Measurements from ENCODE around the gene MAMDC4. TPM values are rescaled to one million over a fixed set of nuclear protein-coding genes. Genes with fewer than 3 reads are reported as not detected.

Gene MAMDC4
- total and polyA plus RNA-seq, 2 of the 13 experiments (the other 11 are each of a cell fraction or from before 2014, with no cell fraction given): 6.0 to 6.8 TPM

DNA sequence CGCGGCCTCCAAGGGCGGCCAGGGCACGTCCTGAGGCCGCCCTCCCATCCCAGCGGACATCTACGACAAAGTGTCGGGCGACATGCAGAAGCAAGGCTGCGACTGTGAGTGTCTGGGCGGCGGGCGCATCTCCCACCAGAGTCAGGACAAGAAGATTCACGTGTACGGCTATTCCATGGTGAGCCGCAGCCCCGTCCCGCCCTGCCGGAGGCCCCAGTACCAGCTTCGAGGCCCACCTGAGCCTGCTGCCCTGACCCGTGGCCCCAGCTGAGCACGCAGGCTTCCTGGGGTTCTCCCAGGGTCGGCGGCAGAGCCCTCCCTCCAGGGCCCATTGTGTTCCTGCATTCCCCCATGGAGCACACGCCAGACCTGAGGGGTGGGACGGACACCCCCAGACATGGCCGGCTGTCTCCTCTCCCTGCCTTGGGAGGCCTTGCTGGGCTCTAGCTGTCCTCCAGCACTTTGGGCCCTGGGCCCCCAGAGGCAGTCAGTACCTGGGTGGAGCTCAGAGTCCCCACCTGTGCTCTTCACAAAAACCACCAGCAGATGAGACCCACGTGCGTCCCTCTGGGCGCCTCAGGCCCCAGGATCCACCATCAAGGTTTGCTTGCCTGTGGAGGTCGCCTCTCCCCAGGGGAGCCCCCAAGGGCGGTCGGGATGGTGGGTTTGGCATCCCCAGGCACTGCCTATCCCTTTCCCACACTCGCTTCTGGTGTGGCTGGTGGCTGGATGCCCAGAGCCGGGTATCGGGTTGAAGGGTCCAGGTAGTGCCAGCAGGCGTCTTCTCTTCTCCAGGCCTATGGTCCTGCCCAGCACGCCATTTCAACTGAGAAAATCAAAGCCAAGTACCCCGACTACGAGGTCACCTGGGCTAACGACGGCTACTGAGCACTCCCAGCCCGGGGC, 1.9 kb upstream of the MAMDC4 start:
- H3K4me3 ChIP-seq (replicated peaks in 1 of 3; ENCODE audit: insufficient read depth in 1 of 3, low read depth in 2 of 3, low read length in 3 of 3): peak overlapping the region; percentile 67 to 98 (median 80)
- BruUV-seq (replicated peaks): TSS peak; percentile 80
- H3K27ac ChIP-seq (ENCODE audit: extremely low read length, insufficient read depth, low read length): peak overlapping the region; percentile 55
- ChIA-PET POLR2A (interaction anchor here (0.7 kb wide), 1 partner anchor 12 kb away, joined by 3 read pairs; no protein-coding TSS in a partner anchor), CTCF (ENCODE audit: low intra/inter-chr PET ratio, low total read pairs) (no interaction called here)
- DNase-seq (ENCODE audit: low spot score) (no peak), FAIRE-seq (no peak), ATAC-seq (no peak)
- H3K4me2 ChIP-seq (ENCODE audit: low read depth, low read length): peak overlapping the region; percentile 87
- in situ Hi-C loops (cut with HindIII; ENCODE audit: extremely low pct_ligation_motif_present, low pct_unique_long_range_greater_than_20kb): loop anchor here (10.0 kb wide), 1 partner anchor 185 kb away; the partner anchor contains the start of gene FUT7
- peaks cover 9% of the 10 kb centered on the region; the same call in 1 of the 2 replicates for H4K20me1 ChIP-seq (ENCODE audit: insufficient read depth, low read length)
- no peaks in the 10 kb centered on the region; a peak in 1 of 5 replicates for H3K27me3 ChIP-seq (ENCODE audit: control insufficient read depth in 1 of 2, insufficient read depth in 2 of 2, low read length in 2 of 2)
- 88% methylated on average over 8 of the region's 43 CpGs for WGBS (ENCODE audit: low lambda C conversion rate)
- no peaks in the 10 kb centered on the region for H3K9me3 ChIP-seq (ENCODE audit: low read length)
- peaks cover 17% of the 10 kb centered on the region for H3K79me2 ChIP-seq (ENCODE audit: insufficient read depth, low read length)
- no peak overlapping the region for H2AFZ ChIP-seq (ENCODE audit: low read length)
- H3K9ac ChIP-seq (ENCODE audit: insufficient read depth, low read depth, low read length): peak overlapping the region; percentile 94
- peaks cover 25% of the 10 kb centered on the region for H3K4me1 ChIP-seq (ENCODE audit: insufficient read depth, low read length)
- intact Hi-C loops (cut with micrococcal nuclease; ENCODE audit: unreplicated experiment): loop anchor here (5.0 kb wide), 2 partner anchors 32 to 63 kb away; no protein-coding TSS in a partner anchor
- peaks cover 11 to 20% of the 10 kb centered on the region in 2 experiments for H3K36me3 ChIP-seq (replicated peaks in 1 of 2; ENCODE audit: control insufficient read depth in 1 of 2, insufficient read depth in 2 of 2, low read length in 2 of 2)
- TF ChIP-seq AKAP8 (CRISPR knock-in tag; IDR thresholded peaks at IDR 0.05): peak; percentile 85; the same call in 1 of the 2 replicates
- TF ChIP-seq, protein P1, sequence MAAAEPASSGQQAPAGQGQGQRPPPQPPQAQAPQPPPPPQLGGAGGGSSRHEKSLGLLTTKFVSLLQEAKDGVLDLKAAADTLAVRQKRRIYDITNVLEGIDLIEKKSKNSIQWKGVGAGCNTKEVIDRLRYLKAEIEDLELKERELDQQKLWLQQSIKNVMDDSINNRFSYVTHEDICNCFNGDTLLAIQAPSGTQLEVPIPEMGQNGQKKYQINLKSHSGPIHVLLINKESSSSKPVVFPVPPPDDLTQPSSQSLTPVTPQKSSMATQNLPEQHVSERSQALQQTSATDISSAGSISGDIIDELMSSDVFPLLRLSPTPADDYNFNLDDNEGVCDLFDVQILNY (CRISPR knock-in tag; conservative IDR thresholded peaks at IDR 0.05): no peak
- TF ChIP-seq ZNF350 (CRISPR knock-in tag; IDR thresholded peaks at IDR 0.05; ENCODE audit: borderline replicate concordance, low read depth): no peak
- peak; percentile 43 for TF ChIP-seq AGO2 (optimal IDR thresholded peaks at IDR 0.05; ENCODE audit: low read depth, low read length)
- TF ChIP-seq, protein P2, sequence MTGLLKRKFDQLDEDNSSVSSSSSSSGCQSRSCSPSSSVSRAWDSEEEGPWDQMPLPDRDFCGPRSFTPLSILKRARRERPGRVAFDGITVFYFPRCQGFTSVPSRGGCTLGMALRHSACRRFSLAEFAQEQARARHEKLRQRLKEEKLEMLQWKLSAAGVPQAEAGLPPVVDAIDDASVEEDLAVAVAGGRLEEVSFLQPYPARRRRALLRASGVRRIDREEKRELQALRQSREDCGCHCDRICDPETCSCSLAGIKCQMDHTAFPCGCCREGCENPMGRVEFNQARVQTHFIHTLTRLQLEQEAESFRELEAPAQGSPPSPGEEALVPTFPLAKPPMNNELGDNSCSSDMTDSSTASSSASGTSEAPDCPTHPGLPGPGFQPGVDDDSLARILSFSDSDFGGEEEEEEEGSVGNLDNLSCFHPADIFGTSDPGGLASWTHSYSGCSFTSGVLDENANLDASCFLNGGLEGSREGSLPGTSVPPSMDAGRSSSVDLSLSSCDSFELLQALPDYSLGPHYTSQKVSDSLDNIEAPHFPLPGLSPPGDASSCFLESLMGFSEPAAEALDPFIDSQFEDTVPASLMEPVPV (CRISPR knock-in tag; IDR thresholded peaks at IDR 0.05): 0 out of 2 replicates have a peak, but pooled peaks have one; percentile 31
- peak; percentile 68; the same call in 1 of the 2 replicates for TF ChIP-seq RBFOX2 (IDR thresholded peaks at IDR 0.05; ENCODE audit: low read depth, low read length)
- TF ChIP-seq, protein P3, sequence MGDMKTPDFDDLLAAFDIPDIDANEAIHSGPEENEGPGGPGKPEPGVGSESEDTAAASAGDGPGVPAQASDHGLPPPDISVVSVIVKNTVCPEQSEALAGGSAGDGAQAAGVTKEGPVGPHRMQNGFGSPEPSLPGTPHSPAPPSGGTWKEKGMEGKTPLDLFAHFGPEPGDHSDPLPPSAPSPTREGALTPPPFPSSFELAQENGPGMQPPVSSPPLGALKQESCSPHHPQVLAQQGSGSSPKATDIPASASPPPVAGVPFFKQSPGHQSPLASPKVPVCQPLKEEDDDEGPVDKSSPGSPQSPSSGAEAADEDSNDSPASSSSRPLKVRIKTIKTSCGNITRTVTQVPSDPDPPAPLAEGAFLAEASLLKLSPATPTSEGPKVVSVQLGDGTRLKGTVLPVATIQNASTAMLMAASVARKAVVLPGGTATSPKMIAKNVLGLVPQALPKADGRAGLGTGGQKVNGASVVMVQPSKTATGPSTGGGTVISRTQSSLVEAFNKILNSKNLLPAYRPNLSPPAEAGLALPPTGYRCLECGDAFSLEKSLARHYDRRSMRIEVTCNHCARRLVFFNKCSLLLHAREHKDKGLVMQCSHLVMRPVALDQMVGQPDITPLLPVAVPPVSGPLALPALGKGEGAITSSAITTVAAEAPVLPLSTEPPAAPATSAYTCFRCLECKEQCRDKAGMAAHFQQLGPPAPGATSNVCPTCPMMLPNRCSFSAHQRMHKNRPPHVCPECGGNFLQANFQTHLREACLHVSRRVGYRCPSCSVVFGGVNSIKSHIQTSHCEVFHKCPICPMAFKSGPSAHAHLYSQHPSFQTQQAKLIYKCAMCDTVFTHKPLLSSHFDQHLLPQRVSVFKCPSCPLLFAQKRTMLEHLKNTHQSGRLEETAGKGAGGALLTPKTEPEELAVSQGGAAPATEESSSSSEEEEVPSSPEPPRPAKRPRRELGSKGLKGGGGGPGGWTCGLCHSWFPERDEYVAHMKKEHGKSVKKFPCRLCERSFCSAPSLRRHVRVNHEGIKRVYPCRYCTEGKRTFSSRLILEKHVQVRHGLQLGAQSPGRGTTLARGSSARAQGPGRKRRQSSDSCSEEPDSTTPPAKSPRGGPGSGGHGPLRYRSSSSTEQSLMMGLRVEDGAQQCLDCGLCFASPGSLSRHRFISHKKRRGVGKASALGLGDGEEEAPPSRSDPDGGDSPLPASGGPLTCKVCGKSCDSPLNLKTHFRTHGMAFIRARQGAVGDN (CRISPR knock-in tag; IDR thresholded peaks at IDR 0.05): peak; percentile 4
- TF ChIP-seq, protein P4, sequence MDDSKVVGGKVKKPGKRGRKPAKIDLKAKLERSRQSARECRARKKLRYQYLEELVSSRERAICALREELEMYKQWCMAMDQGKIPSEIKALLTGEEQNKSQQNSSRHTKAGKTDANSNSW (CRISPR knock-in tag; IDR thresholded peaks at IDR 0.05; ENCODE audit: borderline replicate concordance): no peak
- TF ChIP-seq, protein P5, sequence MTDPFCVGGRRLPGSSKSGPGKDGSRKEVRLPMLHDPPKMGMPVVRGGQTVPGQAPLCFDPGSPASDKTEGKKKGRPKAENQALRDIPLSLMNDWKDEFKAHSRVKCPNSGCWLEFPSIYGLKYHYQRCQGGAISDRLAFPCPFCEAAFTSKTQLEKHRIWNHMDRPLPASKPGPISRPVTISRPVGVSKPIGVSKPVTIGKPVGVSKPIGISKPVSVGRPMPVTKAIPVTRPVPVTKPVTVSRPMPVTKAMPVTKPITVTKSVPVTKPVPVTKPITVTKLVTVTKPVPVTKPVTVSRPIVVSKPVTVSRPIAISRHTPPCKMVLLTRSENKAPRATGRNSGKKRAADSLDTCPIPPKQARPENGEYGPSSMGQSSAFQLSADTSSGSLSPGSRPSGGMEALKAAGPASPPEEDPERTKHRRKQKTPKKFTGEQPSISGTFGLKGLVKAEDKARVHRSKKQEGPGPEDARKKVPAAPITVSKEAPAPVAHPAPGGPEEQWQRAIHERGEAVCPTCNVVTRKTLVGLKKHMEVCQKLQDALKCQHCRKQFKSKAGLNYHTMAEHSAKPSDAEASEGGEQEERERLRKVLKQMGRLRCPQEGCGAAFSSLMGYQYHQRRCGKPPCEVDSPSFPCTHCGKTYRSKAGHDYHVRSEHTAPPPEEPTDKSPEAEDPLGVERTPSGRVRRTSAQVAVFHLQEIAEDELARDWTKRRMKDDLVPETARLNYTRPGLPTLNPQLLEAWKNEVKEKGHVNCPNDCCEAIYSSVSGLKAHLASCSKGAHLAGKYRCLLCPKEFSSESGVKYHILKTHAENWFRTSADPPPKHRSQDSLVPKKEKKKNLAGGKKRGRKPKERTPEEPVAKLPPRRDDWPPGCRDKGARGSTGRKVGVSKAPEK (CRISPR knock-in tag; IDR thresholded peaks at IDR 0.05; ENCODE audit: borderline replicate concordance): no peak
- TF ChIP-seq ZNF605 (CRISPR knock-in tag; IDR thresholded peaks at IDR 0.05): peak; percentile 63; the same call in 1 of the 2 replicates
- TF ChIP-seq ZNF772 (CRISPR knock-in tag; IDR thresholded peaks at IDR 0.05): peak; percentile 67; the same call in 1 of the 2 replicates
